Calu3 (cell line): ENCODE data around the gene TMEM108. TPM values are rescaled to one million over a fixed set of nuclear protein-coding genes. Genes with fewer than 3 reads are reported as not detected.

Experiments used
- BruUV-seq: library from RNA; stranded (reverse); fragments of 400-500 nt; replicated peaks from 2 replicates; lab custom pipeline; 2021; lab: Mats Ljungman, UMichigan
- CTCF ChIA-PET: fragments of 300-600 bp; sonication (Branson Sonifier 250); formaldehyde crosslinking; loops from one replicate; lab custom pipeline; 2022; ENCODE audit warnings: antibody characterized with exemption; lab: Charles Lee
- DNase-seq: peaks from one replicate; pipeline ENCODE4 v3.0.0; 2022
- H3K27ac Mint-ChIP-seq: one replicate; pipeline ENCODE4 v1.8.0; 2022; ENCODE audit warnings: mixed read lengths; ENCODE audit not compliant: unreplicated experiment
- H3K27me3 Mint-ChIP-seq: one replicate; pipeline ENCODE4 v1.8.0; 2022; ENCODE audit warnings: mixed read lengths; ENCODE audit not compliant: unreplicated experiment
- H3K36me3 Mint-ChIP-seq: one replicate; pipeline ENCODE4 v1.8.0; 2022; ENCODE audit warnings: mild to moderate bottlenecking, moderate library complexity, mixed read lengths; ENCODE audit not compliant: insufficient read depth, unreplicated experiment
- H3K4me1 Mint-ChIP-seq: one replicate; pipeline ENCODE4 v1.8.0; 2022; ENCODE audit warnings: mild to moderate bottlenecking, low read depth, mixed read lengths; ENCODE audit not compliant: unreplicated experiment
- H3K4me3 Mint-ChIP-seq: one replicate; pipeline ENCODE4 v1.8.0; 2022; ENCODE audit warnings: mild to moderate bottlenecking, low read depth, moderate library complexity, mixed read lengths; ENCODE audit not compliant: unreplicated experiment
- H3K9me3 Mint-ChIP-seq: one replicate; pipeline ENCODE4 v1.8.0; 2022; ENCODE audit warnings: low read depth, mixed read lengths; ENCODE audit not compliant: unreplicated experiment
- CTCF ChIP-seq: fragments of 200-600 bp; IDR thresholded peaks from one replicate; pipeline ENCODE4 v1.8.0; 2022; ENCODE audit warnings: antibody characterized with exemption; ENCODE audit not compliant: unreplicated experiment
- intact Hi-C: fragments of 100-400 bp; cut with micrococcal nuclease; formaldehyde crosslinking; loops from one replicate; pipeline ENCODE4 v1.10.0; 2022; ENCODE audit not compliant: unreplicated experiment
- total RNA-seq: library from RNA; stranded (reverse); gene quantifications from 2 replicates; pipeline ENCODE4 v1.2.3, GENCODE V29; 2022

The TMEM108 gene
- total RNA-seq, 1 experiment from 2014 or later, result not detected

GRCh38 chr3:133413161-133414020, 375.2 kb downstream of the TMEM108 start:
- Mint-ChIP-seq H3K36me3 (no peaks in the 10 kb centered on the region), H3K9me3 (no peaks in the 10 kb centered on the region), H3K4me1 (no peaks in the 10 kb centered on the region), H3K27me3 (peaks cover 87% of the 10 kb centered on the region), H3K4me3 (no peak overlapping the region), H3K27ac (no peak overlapping the region)
- DNase-seq, result no peak
- BruUV-seq, result no TSS peak
- no peak for TF ChIP-seq CTCF
- intact Hi-C loops, result no loop called here
- CTCF ChIA-PET, result interaction anchor here (0.5 to 0.6 kb wide), 2 partner anchors 11 to 76 kb away, joined by 4 to 6 read pairs; no protein-coding TSS in a partner anchor

- Mint-ChIP-seq H3K9me3 (no peaks in the 10 kb centered on the region), H3K4me1 (no peaks in the 10 kb centered on the region), H3K36me3 (no peaks in the 10 kb centered on the region), H3K4me3 (no peak overlapping the region), H3K27ac (no peak overlapping the region), H3K27me3 (peaks cover 87% of the 10 kb centered on the region)
- no peak for TF ChIP-seq CTCF
- DNase-seq, result no peak
- no TSS peak for BruUV-seq
- intact Hi-C loops, result no loop called here
- CTCF ChIA-PET, result interaction anchor here (0.5 kb wide), 1 partner anchor 12 kb away, joined by 6 read pairs; no protein-coding TSS in a partner anchor
Observed at GRCh38 chr3:133414021-133414392, 375.8 kb downstream of the TMEM108 start.

- no TSS peak for BruUV-seq
- no peak overlapping the region for H3K4me3 Mint-ChIP-seq
- H3K9me3 Mint-ChIP-seq, result no peaks in the 10 kb centered on the region
- no peak for DNase-seq
- CTCF ChIA-PET, result interaction anchor here (0.7 kb wide), 1 partner anchor 9 kb away, joined by 3 read pairs; no protein-coding TSS in a partner anchor
- H3K27me3 Mint-ChIP-seq, result peaks cover 87% of the 10 kb centered on the region
- no peaks in the 10 kb centered on the region for H3K4me1 Mint-ChIP-seq
- no peak for TF ChIP-seq CTCF
- intact Hi-C loops, result no loop called here
- no peak overlapping the region for H3K27ac Mint-ChIP-seq
- no peaks in the 10 kb centered on the region for H3K36me3 Mint-ChIP-seq
Observed at GRCh38 chr3:133418361-133418760, 380.2 kb downstream of the TMEM108 start.

GRCh38 chr3:133419151-133419909, 381.1 kb downstream of the TMEM108 start:
- DNase-seq, result no peak
- TF ChIP-seq CTCF, result no peak
- H3K36me3 Mint-ChIP-seq, result no peaks in the 10 kb centered on the region
- no TSS peak for BruUV-seq
- peaks cover 79% of the 10 kb centered on the region for H3K27me3 Mint-ChIP-seq
- no peaks in the 10 kb centered on the region for H3K9me3 Mint-ChIP-seq
- CTCF ChIA-PET, result no interaction called here
- H3K4me1 Mint-ChIP-seq, result no peaks in the 10 kb centered on the region
- intact Hi-C loops, result no loop called here
- H3K27ac Mint-ChIP-seq, result no peak overlapping the region
- no peak overlapping the region for H3K4me3 Mint-ChIP-seq
